Stimulated activated naive CD8-positive, alpha-beta T cell treated with anti-CD3 and anti-CD28 coated beads, Interleukin-15, amount 100 ng/mL, for 72 hours (primary cell): ENCODE results near the gene MED12L.

Experiments used
- ATAC-seq: fragments of 150-1000 bp; cut with Tn5 transposase; 2 replicates; pipeline ENCODE4 v1.10.0; 2021; ENCODE audit warnings: mild to moderate bottlenecking, moderate library complexity
- DNase-seq, 2 donors: peaks; one replicate each; pipeline ENCODE4 v3.0.0; 2021 to 2022
- H3K27ac Mint-ChIP-seq, 2 donors: one replicate each; pipeline ENCODE4 v1.8.0; 2022; ENCODE audit warnings: mild to moderate bottlenecking in 2 of 2, mixed read lengths in 2 of 2, moderate library complexity in 2 of 2
- H3K27me3 Mint-ChIP-seq: one replicate; pipeline ENCODE4 v1.8.0; 2022; ENCODE audit warnings: mixed read lengths
- H3K4me1 Mint-ChIP-seq: one replicate; pipeline ENCODE4 v1.8.0; 2022; ENCODE audit warnings: mild to moderate bottlenecking, mixed read lengths
- H3K4me3 Mint-ChIP-seq, 2 donors: one replicate each; pipeline ENCODE4 v1.8.0; 2022; ENCODE audit warnings: mild to moderate bottlenecking in 2 of 2, mixed read lengths in 2 of 2, moderate library complexity in 1 of 2
- H3K9me3 Mint-ChIP-seq, 2 donors: one replicate each; pipeline ENCODE4 v1.8.0; 2022; ENCODE audit warnings: mixed read lengths in 2 of 2

MED12L gene

GRCh38 chr3:151394611-151395010 is 309.1 kb downstream of the MED12L start:
- H3K4me3 Mint-ChIP-seq: no peak overlapping the region
- no peak for ATAC-seq
- H3K27me3 Mint-ChIP-seq: peaks cover 16% of the 10 kb centered on the region
- H3K9me3 Mint-ChIP-seq: no peaks in the 10 kb centered on the region
- DNase-seq: no peak
- no peak overlapping the region for H3K27ac Mint-ChIP-seq
- H3K4me1 Mint-ChIP-seq: no peaks in the 10 kb centered on the region

GRCh38 chr3:151395806-151396205 is 310.3 kb downstream of the MED12L start:
- DNase-seq (no peak), ATAC-seq (no peak)
- Mint-ChIP-seq H3K9me3 (no peaks in the 10 kb centered on the region), H3K27ac (no peak overlapping the region), H3K4me3 (no peak overlapping the region), H3K4me1 (no peaks in the 10 kb centered on the region), H3K27me3 (peaks cover 15% of the 10 kb centered on the region)

GRCh38 chr3:151398895-151399294 is 313.4 kb downstream of the MED12L start:
- Mint-ChIP-seq H3K4me1 (no peaks in the 10 kb centered on the region), H3K27me3 (no peaks in the 10 kb centered on the region), H3K27ac (no peak overlapping the region), H3K4me3 (no peak overlapping the region), H3K9me3 (no peaks in the 10 kb centered on the region)
- DNase-seq: no peak
- ATAC-seq: no peak

GRCh38 chr3:151400341-151400740 is 314.9 kb downstream of the MED12L start:
- ATAC-seq: no peak
- DNase-seq: no peak
- no peak overlapping the region for H3K4me3 Mint-ChIP-seq

GRCh38 chr3:151402349-151402748 is 316.9 kb downstream of the MED12L start:
- Mint-ChIP-seq H3K27ac (no peak overlapping the region), H3K4me3 (no peak overlapping the region), H3K27me3 (no peaks in the 10 kb centered on the region), H3K4me1 (no peaks in the 10 kb centered on the region), H3K9me3 (no peaks in the 10 kb centered on the region)
- ATAC-seq: no peak
- no peak for DNase-seq

More at GRCh38 chr3:151400341-151400740, 314.9 kb downstream of the MED12L start:
- H3K4me1 Mint-ChIP-seq: no peaks in the 10 kb centered on the region
- H3K27me3 Mint-ChIP-seq: no peaks in the 10 kb centered on the region
- no peaks in the 10 kb centered on the region for H3K9me3 Mint-ChIP-seq
- H3K27ac Mint-ChIP-seq: no peak overlapping the region

GRCh38 chr3:151403246-151403645 is 317.8 kb downstream of the MED12L start:
- Mint-ChIP-seq H3K4me3 (no peak overlapping the region), H3K27ac (no peak overlapping the region), H3K4me1 (no peaks in the 10 kb centered on the region), H3K9me3 (no peaks in the 10 kb centered on the region), H3K27me3 (no peaks in the 10 kb centered on the region)
- ATAC-seq (no peak), DNase-seq (no peak)

GRCh38 chr3:151404316-151404715 is 318.9 kb downstream of the MED12L start:
- no peak overlapping the region for H3K4me3 Mint-ChIP-seq
- no peaks in the 10 kb centered on the region for H3K27me3 Mint-ChIP-seq
- no peak overlapping the region for H3K27ac Mint-ChIP-seq
- no peak for DNase-seq
- H3K4me1 Mint-ChIP-seq: no peaks in the 10 kb centered on the region
- no peaks in the 10 kb centered on the region for H3K9me3 Mint-ChIP-seq
- ATAC-seq: peak; percentile 37

GRCh38 chr3:151407928-151408327 is 322.5 kb downstream of the MED12L start:
- H3K27me3 Mint-ChIP-seq: no peaks in the 10 kb centered on the region
- H3K9me3 Mint-ChIP-seq: no peaks in the 10 kb centered on the region
- no peak overlapping the region for H3K27ac Mint-ChIP-seq
- ATAC-seq (no peak), DNase-seq (no peak)
- H3K4me1 Mint-ChIP-seq: no peaks in the 10 kb centered on the region
- H3K4me3 Mint-ChIP-seq: no peak overlapping the region

- Mint-ChIP-seq H3K27ac (no peak overlapping the region), H3K27me3 (no peaks in the 10 kb centered on the region), H3K4me1 (no peaks in the 10 kb centered on the region), H3K4me3 (no peak overlapping the region), H3K9me3 (no peaks in the 10 kb centered on the region)
- no peak for DNase-seq
- no peak for ATAC-seq
Measured at GRCh38 chr3:151410891-151411559, 325.6 kb downstream of the MED12L start.

- no peak overlapping the region for H3K27ac Mint-ChIP-seq
- no peaks in the 10 kb centered on the region for H3K9me3 Mint-ChIP-seq
- no peaks in the 10 kb centered on the region for H3K4me1 Mint-ChIP-seq
- no peak for DNase-seq
- ATAC-seq: no peak
- no peaks in the 10 kb centered on the region for H3K27me3 Mint-ChIP-seq
- H3K4me3 Mint-ChIP-seq: no peak overlapping the region
Measured at GRCh38 chr3:151412989-151413388, 327.5 kb downstream of the MED12L start.

GRCh38 chr3:151415289-151415688 is 329.8 kb downstream of the MED12L start:
- H3K4me3 Mint-ChIP-seq: no peak overlapping the region
- no peaks in the 10 kb centered on the region for H3K4me1 Mint-ChIP-seq
- H3K9me3 Mint-ChIP-seq: no peaks in the 10 kb centered on the region
- DNase-seq (no peak), ATAC-seq (no peak)
- H3K27me3 Mint-ChIP-seq: no peaks in the 10 kb centered on the region
- H3K27ac Mint-ChIP-seq: no peak overlapping the region

GRCh38 chr3:151419806-151420205 is 334.3 kb downstream of the MED12L start:
- no peak for DNase-seq
- H3K4me3 Mint-ChIP-seq: no peak overlapping the region
- no peak for ATAC-seq
- no peak overlapping the region for H3K27ac Mint-ChIP-seq
- H3K4me1 Mint-ChIP-seq: no peaks in the 10 kb centered on the region
- H3K9me3 Mint-ChIP-seq: no peaks in the 10 kb centered on the region
- H3K27me3 Mint-ChIP-seq: no peaks in the 10 kb centered on the region

- Mint-ChIP-seq H3K4me3 (no peak overlapping the region), H3K4me1 (no peaks in the 10 kb centered on the region), H3K9me3 (no peaks in the 10 kb centered on the region), H3K27me3 (no peaks in the 10 kb centered on the region), H3K27ac (no peak overlapping the region)
- DNase-seq (no peak), ATAC-seq (no peak)
Measured at GRCh38 chr3:151421938-151422337, 336.5 kb downstream of the MED12L start.

GRCh38 chr3:151423091-151423490 is 337.6 kb downstream of the MED12L start:
- no peak overlapping the region for H3K27ac Mint-ChIP-seq

GRCh38 chr3:151425627-151426340 is 340.3 kb downstream of the MED12L start:
- peaks cover 2 to 9% of the 10 kb centered on the region in 2 donors for H3K9me3 Mint-ChIP-seq
- H3K27me3 Mint-ChIP-seq: no peaks in the 10 kb centered on the region
- no peaks in the 10 kb centered on the region for H3K4me1 Mint-ChIP-seq
- ATAC-seq (no peak), DNase-seq (no peak)
- no peak overlapping the region for H3K27ac Mint-ChIP-seq
- no peak overlapping the region for H3K4me3 Mint-ChIP-seq

More at GRCh38 chr3:151423091-151423490, 337.6 kb downstream of the MED12L start:
- no peak overlapping the region for H3K4me3 Mint-ChIP-seq
- no peaks in the 10 kb centered on the region for H3K27me3 Mint-ChIP-seq
- no peaks in the 10 kb centered on the region for H3K9me3 Mint-ChIP-seq
- ATAC-seq: no peak
- no peak for DNase-seq
- H3K4me1 Mint-ChIP-seq: no peaks in the 10 kb centered on the region

GRCh38 chr3:151426341-151426657 is 340.8 kb downstream of the MED12L start:
- DNase-seq: no peak
- H3K4me3 Mint-ChIP-seq: no peak overlapping the region
- no peaks in the 10 kb centered on the region for H3K27me3 Mint-ChIP-seq
- peaks cover 6 to 13% of the 10 kb centered on the region in 2 donors for H3K9me3 Mint-ChIP-seq
- no peak overlapping the region for H3K27ac Mint-ChIP-seq
- ATAC-seq: no peak
- no peaks in the 10 kb centered on the region for H3K4me1 Mint-ChIP-seq

- peaks cover 6 to 13% of the 10 kb centered on the region in 2 donors for H3K9me3 Mint-ChIP-seq
- no peaks in the 10 kb centered on the region for H3K27me3 Mint-ChIP-seq
- no peak for ATAC-seq
- H3K4me3 Mint-ChIP-seq: no peak overlapping the region
- no peak for DNase-seq
- no peak overlapping the region for H3K27ac Mint-ChIP-seq
- no peaks in the 10 kb centered on the region for H3K4me1 Mint-ChIP-seq
Measured at GRCh38 chr3:151428386-151428785, 342.9 kb downstream of the MED12L start.
